HepG2 (cell line): ENCODE data around the gene CDK10. TPM values are rescaled to one million over a fixed set of nuclear protein-coding genes. Genes with fewer than 3 reads are reported as not detected.

Experiments
- BHLHE40 ChIP-seq: IDR thresholded peaks from 2 replicates; pipeline ENCODE4 v1.6.1; 2011; ENCODE audit warnings: low read length, improper control_type of control experiment
- HMGA1 ChIP-seq: sonication (generic); formaldehyde crosslinking; conservative IDR thresholded peaks from 2 replicates; pipeline ENCODE4 v1.4.0; 2020; ENCODE audit warnings: missing genetic modification reagents
- MED8 ChIP-seq: sonication (generic); formaldehyde crosslinking; IDR thresholded peaks from 2 replicates; pipeline ENCODE4 v1.8.1; 2023; ENCODE audit warnings: mild to moderate bottlenecking, missing genetic modification reagents; ENCODE audit not compliant: insufficient replicate concordance
- NFIC ChIP-seq: IDR thresholded peaks from 2 replicates; pipeline ENCODE4 v1.6.1; 2012; ENCODE audit warnings: mild to moderate bottlenecking, low read length, inconsistent platforms
- SNRNP70 ChIP-seq: fragments of 200-400 bp; formaldehyde crosslinking; IDR thresholded peaks from 2 replicates; pipeline ENCODE4 v1.6.1; 2017; ENCODE audit warnings: mild to moderate bottlenecking, low read depth, low read length, moderate library complexity
- STAG1 ChIP-seq: sonication (generic); formaldehyde crosslinking; IDR thresholded peaks from 2 replicates; pipeline ENCODE4 v1.4.0; 2020; ENCODE audit warnings: missing genetic modification reagents
- SUZ12 ChIP-seq: fragments of 150-350 bp; IDR thresholded peaks from 2 replicates; pipeline ENCODE4 v1.6.1; 2014; ENCODE audit warnings: low read depth, low read length
- SYNCRIP ChIP-seq: fragments of 200-400 bp; formaldehyde crosslinking; IDR thresholded peaks from 2 replicates; pipeline ENCODE4 v1.6.1; 2018; ENCODE audit warnings: mild to moderate bottlenecking, low read depth, low read length; ENCODE audit not compliant: insufficient read depth
- TAF1 ChIP-seq: sonication (generic); formaldehyde crosslinking; IDR thresholded peaks from 2 replicates; pipeline ENCODE4 v1.4.0; 2020; ENCODE audit warnings: missing genetic modification reagents
- ZNF251 ChIP-seq: sonication (generic); formaldehyde crosslinking; IDR thresholded peaks from 2 replicates; pipeline ENCODE4 v1.9.0; 2021; ENCODE audit warnings: mild to moderate bottlenecking, missing genetic modification reagents
- polyA plus RNA-seq, 8 experiments: library from polyadenylated mRNA; depleted of rRNA in 3 of 8; stranded (reverse) in 7 of 8; unstranded in 1 of 8; fragments of >200 nt; fragmentation: Illumina TruSeq in 4 of 8; extraction: Trizol in 4 of 8; gene quantifications; 2 replicates each; pipeline versions ENCODE4 v1.2.1 to v1.2.3, GENCODE V29; 2011 to 2016; ENCODE audit warnings: low read depth in 4 of 8, missing spikeins in 1 of 8, mixed read lengths in 1 of 8; ENCODE audit not compliant: insufficient read depth in 1 of 8
- total RNA-seq, 5 experiments: library from RNA; depleted of rRNA; stranded (reverse); fragments of >200 nt; fragmentation: Illumina TruSeq; extraction: Trizol; gene quantifications; 2 replicates each; pipeline ENCODE4 v1.2.3, GENCODE V29; 2016; ENCODE audit warnings: low read depth in 1 of 5
- TF ChIP-seq, protein P1 (sequence below): sonication (generic); formaldehyde crosslinking; IDR thresholded peaks from 2 replicates; pipeline ENCODE4 v1.5.0; 2020; ENCODE audit warnings: missing genetic modification reagents, mild to moderate bottlenecking, borderline replicate concordance
- TF ChIP-seq, protein P2 (sequence below): sonication (generic); formaldehyde crosslinking; IDR thresholded peaks from 2 replicates; pipeline ENCODE4 v1.4.0; 2020; ENCODE audit warnings: missing genetic modification reagents
- TF ChIP-seq, protein P3 (sequence below): sonication (generic); formaldehyde crosslinking; IDR thresholded peaks from 2 replicates; pipeline ENCODE4 v1.4.0; 2020; ENCODE audit warnings: mild to moderate bottlenecking, missing genetic modification reagents
- TF ChIP-seq, protein P4 (sequence below): sonication (generic); formaldehyde crosslinking; IDR thresholded peaks from 2 replicates; pipeline ENCODE4 v1.8.0; 2022; ENCODE audit warnings: mild to moderate bottlenecking, missing genetic modification reagents, borderline replicate concordance

CDK10 gene
- total and polyA plus RNA-seq, 2 of the 13 experiments (the other 11 are each of a cell fraction or from before 2014, with no cell fraction given) = 2.5 to 3.9 TPM

DNA sequence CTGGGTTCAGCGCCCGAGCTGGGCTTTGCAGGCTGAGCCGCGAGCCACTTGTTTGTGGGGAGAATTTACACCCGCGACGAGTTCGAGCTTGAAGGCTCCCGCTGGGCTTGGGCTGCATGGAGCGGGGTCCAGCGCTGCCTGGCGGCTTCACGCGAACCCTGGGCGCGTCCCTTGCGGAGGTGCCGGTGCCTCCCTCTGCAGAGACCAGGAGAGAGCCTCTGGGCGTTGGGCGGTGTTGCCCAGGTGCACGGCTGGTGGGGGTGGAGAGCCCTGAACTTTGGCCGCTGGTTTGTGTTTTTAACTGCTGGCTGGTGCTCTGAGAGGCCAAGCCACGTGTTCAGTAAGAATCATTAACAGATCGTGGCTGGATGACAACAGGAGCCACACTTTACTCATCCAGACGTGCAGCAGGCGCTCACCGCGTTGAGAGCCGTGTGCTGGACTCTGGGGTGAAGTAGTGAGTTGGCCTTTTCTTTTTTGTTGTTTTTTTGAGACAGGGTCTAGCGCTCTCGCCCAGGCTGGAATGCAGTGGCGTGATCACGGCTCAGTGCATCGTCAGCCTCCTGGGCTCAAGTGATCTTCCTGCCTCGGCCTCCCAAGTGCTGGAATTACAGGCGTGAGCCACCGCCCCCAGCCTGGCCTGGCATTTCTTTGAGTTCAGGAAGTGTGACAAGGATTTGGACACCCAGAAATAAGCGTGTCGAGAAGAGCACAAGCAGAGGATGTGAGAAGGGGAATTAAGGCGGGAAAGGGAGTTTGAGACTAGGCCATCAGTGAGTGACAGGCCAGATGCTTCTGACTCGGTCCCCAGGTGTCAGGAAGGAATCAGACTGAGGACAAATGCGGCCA is 827 bp downstream of the CDK10 start (continued):
- TF ChIP-seq MED8 = peak; percentile 88
- peak; percentile 81; the same call in 1 of the 2 replicates for TF ChIP-seq TAF1 (CRISPR knock-in tag)
- peak; percentile 58 for TF ChIP-seq STAG1 (CRISPR knock-in tag)
- no peak for TF ChIP-seq SNRNP70
- no peak for TF ChIP-seq SYNCRIP
- TF ChIP-seq, protein P1, sequence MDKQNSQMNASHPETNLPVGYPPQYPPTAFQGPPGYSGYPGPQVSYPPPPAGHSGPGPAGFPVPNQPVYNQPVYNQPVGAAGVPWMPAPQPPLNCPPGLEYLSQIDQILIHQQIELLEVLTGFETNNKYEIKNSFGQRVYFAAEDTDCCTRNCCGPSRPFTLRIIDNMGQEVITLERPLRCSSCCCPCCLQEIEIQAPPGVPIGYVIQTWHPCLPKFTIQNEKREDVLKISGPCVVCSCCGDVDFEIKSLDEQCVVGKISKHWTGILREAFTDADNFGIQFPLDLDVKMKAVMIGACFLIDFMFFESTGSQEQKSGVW (CRISPR knock-in tag) = peak; percentile 70; the same call in 1 of the 2 replicates
- peak; percentile 74; the same call in 1 of the 2 replicates for TF ChIP-seq NFIC
- TF ChIP-seq, protein P2, sequence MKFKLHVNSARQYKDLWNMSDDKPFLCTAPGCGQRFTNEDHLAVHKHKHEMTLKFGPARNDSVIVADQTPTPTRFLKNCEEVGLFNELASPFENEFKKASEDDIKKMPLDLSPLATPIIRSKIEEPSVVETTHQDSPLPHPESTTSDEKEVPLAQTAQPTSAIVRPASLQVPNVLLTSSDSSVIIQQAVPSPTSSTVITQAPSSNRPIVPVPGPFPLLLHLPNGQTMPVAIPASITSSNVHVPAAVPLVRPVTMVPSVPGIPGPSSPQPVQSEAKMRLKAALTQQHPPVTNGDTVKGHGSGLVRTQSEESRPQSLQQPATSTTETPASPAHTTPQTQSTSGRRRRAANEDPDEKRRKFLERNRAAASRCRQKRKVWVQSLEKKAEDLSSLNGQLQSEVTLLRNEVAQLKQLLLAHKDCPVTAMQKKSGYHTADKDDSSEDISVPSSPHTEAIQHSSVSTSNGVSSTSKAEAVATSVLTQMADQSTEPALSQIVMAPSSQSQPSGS (CRISPR knock-in tag) = peak; percentile 95; the same call in 1 of the 2 replicates
- no peak for TF ChIP-seq HMGA1
- TF ChIP-seq SUZ12 = no peak
- TF ChIP-seq, protein P3, sequence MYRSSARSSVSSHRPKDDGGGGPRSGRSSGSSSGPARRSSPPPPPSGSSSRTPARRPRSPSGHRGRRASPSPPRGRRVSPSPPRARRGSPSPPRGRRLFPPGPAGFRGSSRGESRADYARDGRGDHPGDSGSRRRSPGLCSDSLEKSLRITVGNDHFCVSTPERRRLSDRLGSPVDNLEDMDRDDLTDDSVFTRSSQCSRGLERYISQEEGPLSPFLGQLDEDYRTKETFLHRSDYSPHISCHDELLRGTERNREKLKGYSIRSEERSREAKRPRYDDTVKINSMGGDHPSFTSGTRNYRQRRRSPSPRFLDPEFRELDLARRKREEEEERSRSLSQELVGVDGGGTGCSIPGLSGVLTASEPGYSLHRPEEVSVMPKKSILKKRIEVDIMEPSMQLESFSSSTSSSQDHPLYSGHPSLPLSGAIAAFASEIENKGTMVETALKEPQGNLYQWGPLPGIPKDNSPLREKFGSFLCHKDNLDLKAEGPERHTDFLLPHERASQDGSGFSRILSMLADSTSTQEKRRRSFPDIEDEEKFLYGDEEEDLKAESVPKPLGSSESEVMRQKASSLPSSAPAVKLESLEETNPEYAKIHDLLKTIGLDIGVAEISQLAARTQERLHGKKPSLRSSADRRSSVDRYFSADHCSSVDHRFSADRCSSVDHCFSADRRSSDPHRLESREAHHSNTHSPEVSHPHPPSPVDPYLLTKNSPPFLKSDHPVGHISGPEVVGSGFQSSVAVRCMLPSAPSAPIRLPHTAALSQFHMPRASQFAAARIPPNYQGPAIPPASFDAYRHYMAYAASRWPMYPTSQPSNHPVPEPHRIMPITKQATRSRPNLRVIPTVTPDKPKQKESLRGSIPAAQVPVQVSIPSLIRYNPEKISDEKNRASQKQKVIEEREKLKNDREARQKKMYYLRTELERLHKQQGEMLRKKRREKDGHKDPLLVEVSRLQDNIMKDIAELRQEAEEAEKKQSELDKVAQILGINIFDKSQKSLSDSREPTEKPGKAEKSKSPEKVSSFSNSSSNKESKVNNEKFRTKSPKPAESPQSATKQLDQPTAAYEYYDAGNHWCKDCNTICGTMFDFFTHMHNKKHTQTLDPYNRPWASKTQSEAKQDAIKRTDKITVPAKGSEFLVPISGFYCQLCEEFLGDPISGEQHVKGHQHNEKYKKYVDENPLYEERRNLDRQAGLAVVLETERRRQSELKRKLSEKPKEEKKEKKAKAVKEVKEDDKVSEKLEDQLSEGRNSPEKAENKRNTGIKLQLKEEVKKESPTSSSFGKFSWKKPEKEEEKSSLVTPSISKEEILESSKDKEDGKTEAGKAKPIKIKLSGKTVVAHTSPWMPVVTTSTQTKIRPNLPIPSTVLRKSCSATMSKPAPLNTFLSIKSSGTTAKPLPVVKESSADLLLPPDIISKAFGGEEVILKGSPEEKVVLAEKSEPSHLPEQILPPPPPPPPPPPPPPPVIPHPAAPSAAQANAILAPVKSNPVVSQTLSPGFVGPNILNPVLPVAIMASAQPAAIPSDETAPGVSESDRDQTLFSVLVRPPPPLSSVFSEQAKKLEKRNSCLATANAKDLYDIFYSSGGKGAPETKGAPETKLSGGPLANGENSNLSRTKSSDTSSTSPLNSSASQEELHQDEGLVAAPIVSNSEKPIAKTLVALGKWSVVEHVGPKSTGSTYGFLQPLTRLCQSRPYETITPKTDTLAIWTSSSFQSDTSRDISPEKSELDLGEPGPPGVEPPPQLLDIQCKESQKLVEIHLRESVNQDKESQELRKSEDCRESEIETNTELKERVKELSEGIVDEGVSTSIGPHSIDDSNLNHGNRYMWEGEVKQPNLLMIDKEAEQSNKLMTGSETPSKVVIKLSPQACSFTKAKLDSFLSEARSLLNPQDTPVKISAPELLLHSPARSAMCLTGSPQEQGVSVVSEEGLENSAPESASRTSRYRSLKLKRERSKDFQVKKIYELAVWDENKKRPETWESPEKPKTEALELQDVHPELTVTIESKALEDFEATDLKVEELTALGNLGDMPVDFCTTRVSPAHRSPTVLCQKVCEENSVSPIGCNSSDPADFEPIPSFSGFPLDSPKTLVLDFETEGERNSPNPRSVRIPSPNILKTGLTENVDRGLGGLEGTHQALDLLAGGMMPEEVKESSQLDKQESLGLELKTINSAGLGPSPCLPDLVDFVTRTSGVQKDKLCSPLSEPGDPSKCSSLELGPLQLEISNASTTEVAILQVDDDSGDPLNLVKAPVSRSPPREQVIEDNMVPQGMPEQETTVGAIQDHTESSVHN = peak; percentile 94
- TF ChIP-seq, protein P4, sequence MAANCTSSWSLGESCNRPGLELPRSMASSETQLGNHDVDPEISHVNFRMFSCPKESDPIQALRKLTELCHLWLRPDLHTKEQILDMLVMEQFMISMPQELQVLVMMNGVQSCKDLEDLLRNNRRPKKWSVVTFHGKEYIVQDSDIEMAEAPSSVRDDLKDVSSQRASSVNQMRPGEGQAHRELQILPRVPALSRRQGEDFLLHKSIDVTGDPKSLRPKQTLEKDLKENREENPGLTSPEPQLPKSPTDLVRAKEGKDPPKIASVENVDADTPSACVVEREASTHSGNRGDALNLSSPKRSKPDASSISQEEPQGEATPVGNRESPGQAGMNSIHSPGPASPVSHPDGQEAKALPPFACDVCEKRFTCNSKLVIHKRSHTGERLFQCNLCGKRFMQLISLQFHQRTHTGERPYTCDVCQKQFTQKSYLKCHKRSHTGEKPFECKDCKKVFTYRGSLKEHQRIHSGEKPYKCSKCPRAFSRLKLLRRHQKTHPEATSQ = peak; percentile 98; the same call in 1 of the 2 replicates
- TF ChIP-seq ZNF251 = no peak
- TF ChIP-seq BHLHE40 = peak; percentile 91
